ENCODE data around the gene ZP2.

Gene ZP2

GRCh38 chr16:21192991-21193390, 18.4 kb downstream of the ZP2 start:
- Histone ChIP-seq H3K27ac (no peak overlapping the region), H3K4me1 (ENCODE audit: control insufficient read depth in 1 of 2, insufficient read depth in 1 of 2, low read depth in 1 of 2, low read length in 1 of 2) (no peaks in the 10 kb centered on the region), H3K27me3 (peaks cover 15% of the 10 kb centered on the region), H3K4me3 (ENCODE audit: low read depth in 1 of 2, low read length in 1 of 2) (no peak overlapping the region), H3K9me3 (no peaks in the 10 kb centered on the region), H3K36me3 (no peaks in the 10 kb centered on the region)
- no peak for TF ChIP-seq CTCF (IDR thresholded peaks at IDR 0.05)

GRCh38 chr16:21190599-21190998, 20.8 kb downstream of the ZP2 start:
- no peak overlapping the region for H3K4me3 ChIP-seq (ENCODE audit: low read depth in 1 of 2, low read length in 1 of 2)
- H3K9me3 ChIP-seq: no peaks in the 10 kb centered on the region
- TF ChIP-seq CTCF (IDR thresholded peaks at IDR 0.05): no peak
- no peak overlapping the region for H3K27ac ChIP-seq
- H3K27me3 ChIP-seq: peaks cover 4% of the 10 kb centered on the region
- no peaks in the 10 kb centered on the region for H3K4me1 ChIP-seq (ENCODE audit: control insufficient read depth in 1 of 2, insufficient read depth in 1 of 2, low read depth in 1 of 2, low read length in 1 of 2)
- H3K36me3 ChIP-seq: no peaks in the 10 kb centered on the region

- Histone ChIP-seq H3K4me3 (ENCODE audit: low read depth in 1 of 2, low read length in 1 of 2) (no peak overlapping the region), H3K27me3 (peaks cover 4% of the 10 kb centered on the region), H3K36me3 (no peaks in the 10 kb centered on the region), H3K9me3 (no peaks in the 10 kb centered on the region), H3K4me1 (ENCODE audit: control insufficient read depth in 1 of 2, insufficient read depth in 1 of 2, low read depth in 1 of 2, low read length in 1 of 2) (no peaks in the 10 kb centered on the region), H3K27ac (no peak overlapping the region)
- no peak for TF ChIP-seq CTCF (IDR thresholded peaks at IDR 0.05)
Measured at GRCh38 chr16:21190013-21190412, 21.4 kb downstream of the ZP2 start.

- H3K36me3 ChIP-seq: no peaks in the 10 kb centered on the region
- no peak overlapping the region for H3K4me3 ChIP-seq (ENCODE audit: low read depth in 1 of 2, low read length in 1 of 2)
- no peaks in the 10 kb centered on the region for H3K9me3 ChIP-seq
- no peak overlapping the region for H3K27ac ChIP-seq
- peaks cover 4% of the 10 kb centered on the region for H3K27me3 ChIP-seq
- no peak for TF ChIP-seq CTCF (IDR thresholded peaks at IDR 0.05)
- no peaks in the 10 kb centered on the region for H3K4me1 ChIP-seq (ENCODE audit: control insufficient read depth in 1 of 2, insufficient read depth in 1 of 2, low read depth in 1 of 2, low read length in 1 of 2)
Measured at GRCh38 chr16:21189311-21189710, 22.1 kb downstream of the ZP2 start.

GRCh38 chr16:21186326-21186691, 25.1 kb downstream of the ZP2 start:
- H3K36me3 ChIP-seq: peaks cover 12% of the 10 kb centered on the region

More at GRCh38 chr16:21186326-21186691, 25.1 kb downstream of the ZP2 start:
- Histone ChIP-seq H3K9me3 (no peaks in the 10 kb centered on the region), H3K27ac (no peak overlapping the region), H3K4me3 (ENCODE audit: low read depth in 1 of 2, low read length in 1 of 2) (no peak overlapping the region), H3K4me1 (ENCODE audit: control insufficient read depth in 1 of 2, insufficient read depth in 1 of 2, low read depth in 1 of 2, low read length in 1 of 2) (no peaks in the 10 kb centered on the region), H3K27me3 (peaks cover 4% of the 10 kb centered on the region)
- no peak for TF ChIP-seq CTCF (IDR thresholded peaks at IDR 0.05)
